Esophagus squamous epithelium (tissue), 5 donors: ENCODE data around the gene MESP1. TPM values are rescaled to one million over a fixed set of nuclear protein-coding genes. Genes with fewer than 3 reads are reported as not detected.

Experiments
- DNase-seq: peaks from one replicate; lab custom pipeline; 2025; lab: John Stamatoyannopoulos, UW
- H3K27ac ChIP-seq, 4 donors: fragments of 200-600 bp; sonication (generic); one replicate each; pipeline ENCODE4 v1.5.1; 2016 to 2019; ENCODE audit warnings: mild to moderate bottlenecking in 1 of 4
- H3K27me3 ChIP-seq, 4 donors: fragments of 200-600 bp; sonication (generic); 1 replicate in 3 of 4; 2 replicates in 1 of 4; pipeline versions ENCODE4 v1.5.1 to v1.6.0; 2017 to 2021; ENCODE audit warnings: antibody characterized with exemption in 1 of 4
- H3K36me3 ChIP-seq, 3 donors: fragments of 200-600 bp; sonication (generic); one replicate each; pipeline ENCODE4 v1.5.1; 2016 to 2019
- H3K4me1 ChIP-seq, 3 donors: fragments of 200-600 bp; sonication (generic); one replicate each; pipeline ENCODE4 v1.5.1; 2017 to 2019
- H3K4me3 ChIP-seq, 4 donors: fragments of 200-600 bp; sonication (generic); 1 replicate in 3 of 4; 2 replicates in 1 of 4; pipeline ENCODE4 v1.5.1; 2016 to 2019; ENCODE audit warnings: mild to moderate bottlenecking in 2 of 4, moderate library complexity in 1 of 4
- H3K9me3 ChIP-seq, 3 donors: fragments of 200-600 bp; sonication (generic); one replicate each; pipeline ENCODE4 v1.5.1; 2016 to 2019
- POLR2A ChIP-seq, 4 donors: fragments of 450-650 bp; IDR thresholded peaks; one replicate each; pipeline ENCODE4 v1.6.1; 2017; ENCODE audit warnings: antibody characterized with exemption in 4 of 4, mild to moderate bottlenecking in 4 of 4, moderate library complexity in 3 of 4
- WGBS, 2 donors: methylation state at CpG; one replicate each; pipeline ENCODE4 v1.1.5; 2018; 5-methylcytosine and 5-hydroxymethylcytosine counted together
- intact Hi-C: fragments of 100-400 bp; cut with DNase I; formaldehyde crosslinking; loops from one replicate; pipeline ENCODE4 v1.15.0; 2022
- total RNA-seq, 4 donors: library from RNA; depleted of rRNA; stranded (reverse); fragments of >200 nt; gene quantifications; one replicate each; pipeline ENCODE4 v1.1.0, GENCODE V29; 2016
- TF ChIP-seq, protein P1 (sequence below), 6 experiments: fragments of 450-650 bp in 4 of 6; fragments of 200-600 bp in 2 of 6; sonication (generic) in 2 of 6; IDR thresholded peaks; one replicate each; pipeline ENCODE4 v1.5.1; 2016 to 2019; ENCODE audit warnings: antibody characterized with exemption in 6 of 6, mild to moderate bottlenecking in 4 of 6, moderate library complexity in 4 of 6
- donor health status: DM: yes; HTN: yes; CAD: no.

The MESP1 gene
- total RNA-seq, 4 donors from 2014 or later = 0.23 to 0.42 TPM; not detected in 2

DNA sequence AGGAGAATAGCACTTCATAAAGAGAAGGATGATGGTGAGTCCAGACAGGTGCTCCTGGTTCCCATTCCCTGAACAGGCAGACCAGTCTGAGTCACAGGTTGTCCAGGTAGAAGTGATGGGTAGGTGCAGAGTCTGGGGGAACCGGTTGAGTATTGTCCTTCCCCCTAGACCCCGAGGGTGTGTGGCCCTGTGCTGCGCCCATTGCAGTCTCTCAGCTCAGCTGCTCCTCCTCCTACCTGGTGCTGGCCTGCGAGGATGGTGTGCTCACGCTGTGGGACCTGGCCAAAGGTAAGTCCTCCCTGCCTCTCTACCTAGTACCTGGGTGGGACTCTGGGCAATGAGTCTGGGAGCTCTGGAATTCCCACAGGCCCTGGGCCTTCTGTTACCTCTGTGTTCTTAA lies 19.8 kb downstream of the MESP1 start:
- no peak for DNase-seq
- 68 to 88% methylated on average over 3 to 5 of the region's 5 CpGs for WGBS, 2 donors
- Histone ChIP-seq H3K9me3 (no peaks in the 10 kb centered on the region), H3K27ac (no peak overlapping the region), H3K36me3 (no peaks in the 10 kb centered on the region), H3K27me3 (peaks cover 0 to 21% (median 0%) of the 10 kb centered on the region in 4 donors), H3K4me1 (peaks cover 0 to 2% (median 0%) of the 10 kb centered on the region in 3 donors), H3K4me3 (no peak overlapping the region)
- TF ChIP-seq, protein P1, sequence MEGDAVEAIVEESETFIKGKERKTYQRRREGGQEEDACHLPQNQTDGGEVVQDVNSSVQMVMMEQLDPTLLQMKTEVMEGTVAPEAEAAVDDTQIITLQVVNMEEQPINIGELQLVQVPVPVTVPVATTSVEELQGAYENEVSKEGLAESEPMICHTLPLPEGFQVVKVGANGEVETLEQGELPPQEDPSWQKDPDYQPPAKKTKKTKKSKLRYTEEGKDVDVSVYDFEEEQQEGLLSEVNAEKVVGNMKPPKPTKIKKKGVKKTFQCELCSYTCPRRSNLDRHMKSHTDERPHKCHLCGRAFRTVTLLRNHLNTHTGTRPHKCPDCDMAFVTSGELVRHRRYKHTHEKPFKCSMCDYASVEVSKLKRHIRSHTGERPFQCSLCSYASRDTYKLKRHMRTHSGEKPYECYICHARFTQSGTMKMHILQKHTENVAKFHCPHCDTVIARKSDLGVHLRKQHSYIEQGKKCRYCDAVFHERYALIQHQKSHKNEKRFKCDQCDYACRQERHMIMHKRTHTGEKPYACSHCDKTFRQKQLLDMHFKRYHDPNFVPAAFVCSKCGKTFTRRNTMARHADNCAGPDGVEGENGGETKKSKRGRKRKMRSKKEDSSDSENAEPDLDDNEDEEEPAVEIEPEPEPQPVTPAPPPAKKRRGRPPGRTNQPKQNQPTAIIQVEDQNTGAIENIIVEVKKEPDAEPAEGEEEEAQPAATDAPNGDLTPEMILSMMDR (IDR thresholded peaks at IDR 0.05) = no peak
- no peak for TF ChIP-seq POLR2A (IDR thresholded peaks at IDR 0.05)
- intact Hi-C loops = no loop called here

DNA sequence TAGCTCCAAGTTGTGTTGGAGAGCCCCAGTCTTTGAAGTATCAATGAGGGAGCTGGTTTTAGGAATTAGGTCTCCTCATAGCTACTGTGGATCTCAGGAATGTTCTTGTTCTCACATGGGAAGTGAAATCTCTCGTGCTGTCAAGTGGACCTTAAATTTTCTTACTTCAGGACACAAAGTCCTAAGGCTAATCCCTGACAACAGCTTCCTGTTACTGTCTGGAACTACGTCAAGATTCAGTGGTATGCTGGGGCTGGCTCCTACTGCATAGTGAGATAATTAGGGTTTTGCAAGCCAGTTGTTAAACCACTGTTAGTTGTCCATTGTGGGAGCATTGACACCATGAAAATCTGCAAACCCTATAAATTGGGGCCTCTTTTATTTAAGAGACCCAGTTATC lies 22.8 kb downstream of the MESP1 start:
- peak overlapping the region in 2 of 4 donors; percentile 25 to 38 for H3K27ac ChIP-seq
- no peaks in the 10 kb centered on the region for H3K36me3 ChIP-seq
- H3K4me1 ChIP-seq = peaks cover 0 to 2% (median 0%) of the 10 kb centered on the region in 3 donors
- 33 to 59% methylated on average over 2 of the region's 2 CpGs for WGBS, 2 donors
- TF ChIP-seq, protein P1 (IDR thresholded peaks at IDR 0.05) = no peak
- no peak for TF ChIP-seq POLR2A (IDR thresholded peaks at IDR 0.05)
- DNase-seq = no peak
- peaks cover 0 to 5% (median 0%) of the 10 kb centered on the region in 4 donors for H3K27me3 ChIP-seq
- intact Hi-C loops = no loop called here
- H3K4me3 ChIP-seq = no peak overlapping the region
- peaks cover 0 to 6% (median 0%) of the 10 kb centered on the region in 3 donors for H3K9me3 ChIP-seq

DNA sequence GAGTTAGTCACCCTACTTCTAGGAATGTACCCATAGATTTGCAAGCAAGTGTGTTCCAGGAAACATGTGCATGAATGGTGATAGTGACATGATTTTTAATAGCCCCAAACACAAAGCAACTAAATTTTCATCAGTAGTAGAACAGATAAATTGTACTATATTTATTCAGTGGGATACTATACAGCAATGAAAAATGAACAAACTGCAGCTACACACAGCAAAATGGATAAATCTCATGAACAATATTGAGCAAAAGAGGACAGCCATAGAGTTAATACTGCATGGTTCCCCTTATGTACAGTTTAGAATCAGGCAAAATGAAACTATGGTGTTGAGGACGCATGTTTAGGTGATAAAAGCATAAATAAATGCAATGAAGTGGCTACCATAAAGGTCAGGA lies 26.0 kb downstream of the MESP1 start:
- H3K9me3 ChIP-seq = peaks cover 0 to 6% (median 0%) of the 10 kb centered on the region in 3 donors
- H3K4me1 ChIP-seq = peaks cover 0 to 2% (median 0%) of the 10 kb centered on the region in 3 donors
- peaks cover 0 to 6% (median 0%) of the 10 kb centered on the region in 4 donors for H3K27me3 ChIP-seq
- no peak overlapping the region for H3K4me3 ChIP-seq
- intact Hi-C loops = no loop called here
- WGBS, 2 donors = 84 to 92% methylated on average over 1 of the region's 1 CpG
- H3K36me3 ChIP-seq = no peaks in the 10 kb centered on the region
- DNase-seq = no peak
- no peak overlapping the region for H3K27ac ChIP-seq
- TF ChIP-seq, protein P1 (IDR thresholded peaks at IDR 0.05) = no peak
- TF ChIP-seq POLR2A (IDR thresholded peaks at IDR 0.05) = no peak

DNA sequence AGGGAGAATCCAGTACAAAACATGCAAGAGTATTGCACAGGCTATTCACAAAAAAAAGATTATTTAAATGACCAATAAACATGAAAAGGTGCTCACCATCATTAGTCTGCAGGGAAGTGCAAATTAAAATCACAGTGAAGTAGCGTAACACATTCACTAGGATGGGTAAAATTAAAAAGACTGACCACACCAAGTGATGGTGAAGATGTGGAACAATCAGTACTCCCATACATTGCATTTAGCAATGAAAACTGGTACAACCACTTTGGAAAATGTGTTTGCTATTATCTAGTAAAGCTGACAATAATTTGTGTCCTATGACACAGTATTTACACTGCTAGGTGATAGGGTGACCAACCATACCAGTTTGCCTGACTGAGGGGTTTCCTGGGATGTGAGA lies 26.4 kb downstream of the MESP1 start:
- no peak for TF ChIP-seq POLR2A (IDR thresholded peaks at IDR 0.05)
- peaks cover 0 to 2% (median 0%) of the 10 kb centered on the region in 3 donors for H3K4me1 ChIP-seq
- DNase-seq = no peak
- H3K27me3 ChIP-seq = peaks cover 0 to 6% (median 0%) of the 10 kb centered on the region in 4 donors
- 93 to 100% methylated on average over 1 of the region's 1 CpG for WGBS, 2 donors
- H3K4me3 ChIP-seq = no peak overlapping the region
- no peak overlapping the region for H3K27ac ChIP-seq
- intact Hi-C loops = no loop called here
- H3K36me3 ChIP-seq = no peaks in the 10 kb centered on the region
- H3K9me3 ChIP-seq = peaks cover 0 to 6% (median 0%) of the 10 kb centered on the region in 3 donors

DNA sequence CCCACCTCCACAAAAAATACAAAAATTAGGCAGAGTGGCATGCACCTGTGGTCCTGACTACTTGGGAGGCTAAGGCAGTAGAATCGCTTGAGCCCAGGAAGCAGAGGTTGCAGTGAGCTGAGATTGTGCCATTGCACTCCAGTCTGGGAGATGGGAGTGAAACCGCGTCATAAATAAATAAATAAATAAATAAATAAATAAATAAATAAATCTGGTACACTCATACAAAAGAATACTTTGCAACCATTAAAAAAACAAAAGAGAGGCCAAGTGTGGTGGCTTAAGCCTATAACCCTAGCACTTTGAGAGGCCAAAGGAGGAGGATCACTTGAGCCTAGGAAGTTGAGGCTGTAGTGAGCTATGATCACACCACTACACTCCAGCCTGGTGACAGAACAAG lies 28.0 kb downstream of the MESP1 start:
- WGBS, 2 donors = 62 to 69% methylated on average over 3 of the region's 3 CpGs
- Histone ChIP-seq H3K27me3 (peaks cover 0 to 6% (median 0%) of the 10 kb centered on the region in 4 donors), H3K9me3 (peaks cover 0 to 6% (median 0%) of the 10 kb centered on the region in 3 donors), H3K4me1 (no peaks in the 10 kb centered on the region), H3K27ac (no peak overlapping the region), H3K36me3 (no peaks in the 10 kb centered on the region), H3K4me3 (no peak overlapping the region)
- TF ChIP-seq, protein P1 (IDR thresholded peaks at IDR 0.05) = no peak
- no peak for TF ChIP-seq POLR2A (IDR thresholded peaks at IDR 0.05)
- DNase-seq = no peak
- intact Hi-C loops = no loop called here
